ENCODE data around the gene HK1.

- TF ChIP-seq POLR2A (IDR thresholded peaks at IDR 0.05) (no peak), CTCF (IDR thresholded peaks at IDR 0.05) (no peak)
Measured at GRCh38 chr10:69363666-69364065, 85.4 kb downstream of the HK1 start.

Data from breast epithelium (tissue), 3 donors.